CD4-positive, alpha-beta memory T cell (primary cell): Measurements from ENCODE around the gene IL17D. TPM values are rescaled to one million over a fixed set of nuclear protein-coding genes. Genes with fewer than 3 reads are reported as not detected.
"Not testable (repeated sequence)": the region's sequence is repeated elsewhere in the genome, so short reads cannot be mapped to it uniquely, and the experiment has no call there.

Experiments used
- CTCF ChIA-PET: fragments of 350-600 bp; sonication (Branson Sonifier 250); formaldehyde crosslinking; loops from one replicate; lab custom pipeline; 2021; ENCODE audit warnings: inconsistent platforms; ENCODE audit not compliant: partially characterized antibody; lab: Charles Lee
- POLR2A ChIA-PET: fragments of 350-600 bp; sonication (Branson Sonifier 250); formaldehyde crosslinking; loops from one replicate; lab custom pipeline; 2021; ENCODE audit not compliant: partially characterized antibody; lab: Charles Lee
- DNase-seq, 5 donors: peaks; one replicate each; pipeline versions ENCODE4 v3.0.0 to v3.0.0-alpha.2; 2020 to 2022; ENCODE audit warnings: mixed read lengths in 1 of 5
- H3K27ac ChIP-seq: one replicate; pipeline ENCODE4 v1.7.0; 2013; ENCODE audit warnings: low read depth, low read length
- H3K27me3 ChIP-seq: 2 replicates; pipeline ENCODE4 v1.7.0; 2013; ENCODE audit warnings: mild to moderate bottlenecking, low read length, moderate library complexity; ENCODE audit not compliant: insufficient read depth
- H3K36me3 ChIP-seq: 2 replicates; pipeline ENCODE4 v1.7.0; 2013; ENCODE audit warnings: mild to moderate bottlenecking, low read length, moderate library complexity; ENCODE audit not compliant: insufficient read depth
- H3K4me1 ChIP-seq: 2 replicates; pipeline ENCODE4 v1.7.0; 2013; ENCODE audit warnings: mild to moderate bottlenecking, low read length, moderate library complexity; ENCODE audit not compliant: insufficient read depth
- H3K4me3 ChIP-seq, 2 donors: one replicate each; pipeline ENCODE4 v1.7.0; 2013; ENCODE audit warnings: low read length in 2 of 2, mild to moderate bottlenecking in 1 of 2
- H3K9me3 ChIP-seq, 2 donors: one replicate each; pipeline ENCODE4 v1.7.0; 2013; ENCODE audit warnings: low read length in 2 of 2, control low read depth in 1 of 2; ENCODE audit not compliant: control insufficient read depth in 1 of 2
- H3K27ac Mint-ChIP-seq, 7 donors: one replicate each; pipeline ENCODE4 v1.8.0; 2020 to 2021; ENCODE audit warnings: mixed read lengths in 7 of 7, mild to moderate bottlenecking in 6 of 7, inconsistent platforms in 3 of 7, moderate library complexity in 3 of 7
- H3K27me3 Mint-ChIP-seq, 2 donors: one replicate each; pipeline ENCODE4 v1.8.0; 2020 to 2021; ENCODE audit warnings: mixed read lengths in 2 of 2
- H3K36me3 Mint-ChIP-seq, 2 donors: one replicate each; pipeline ENCODE4 v1.8.0; 2020 to 2021; ENCODE audit warnings: mixed read lengths in 2 of 2, inconsistent platforms in 1 of 2, mild to moderate bottlenecking in 1 of 2
- H3K4me1 Mint-ChIP-seq, 4 donors: one replicate each; pipeline ENCODE4 v1.8.0; 2020 to 2021; ENCODE audit warnings: mixed read lengths in 4 of 4, mild to moderate bottlenecking in 1 of 4
- H3K4me3 Mint-ChIP-seq, 8 donors: one replicate each; pipeline ENCODE4 v1.8.0; 2020 to 2021; ENCODE audit warnings: mixed read lengths in 8 of 8, mild to moderate bottlenecking in 7 of 8, moderate library complexity in 6 of 8, inconsistent platforms in 3 of 8
- H3K9me3 Mint-ChIP-seq, 8 donors: one replicate each; pipeline ENCODE4 v1.8.0; 2020 to 2021; ENCODE audit warnings: mixed read lengths in 8 of 8, mild to moderate bottlenecking in 5 of 8, inconsistent platforms in 3 of 8, moderate library complexity in 1 of 8
- intact Hi-C: fragments of 100-400 bp; cut with micrococcal nuclease; formaldehyde crosslinking; loops from one replicate; pipeline ENCODE4 v1.15.1; 2023
- polyA plus RNA-seq, 2 donors: library from polyadenylated mRNA; unstranded; fragments of 300-500 nt; fragmentation: Illumina TruSeq; gene quantifications; one replicate each; pipeline ENCODE4 v1.2.3, GENCODE V29; 2021
- total RNA-seq, 2 experiments: library from RNA; stranded (reverse); gene quantifications; one replicate each; pipeline ENCODE4 v1.2.3, GENCODE V29; 2021

Gene IL17D
- total and polyA plus RNA-seq, 4 experiments from 2014 or later = not detected

DNA sequence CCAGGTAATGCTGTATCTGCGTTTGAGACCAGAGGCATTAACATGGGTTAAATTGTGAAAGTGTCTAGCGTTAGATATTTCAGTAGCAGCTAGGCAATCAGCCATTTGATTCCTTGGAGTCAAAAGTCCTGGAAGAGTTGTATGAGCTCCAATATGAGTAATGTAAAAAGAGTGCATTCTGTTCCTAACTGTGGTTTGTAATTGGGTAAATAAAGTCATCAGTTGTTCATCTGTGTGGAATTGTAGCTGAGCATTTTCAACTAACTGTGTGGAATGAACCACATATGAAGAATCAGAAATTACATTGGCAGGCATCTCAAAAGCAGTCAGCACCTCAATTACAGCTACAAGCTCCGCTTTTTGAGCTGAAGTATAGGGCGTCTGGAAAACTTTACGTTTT, 22.0 kb upstream of the IL17D start:
- H3K4me3 Mint-ChIP-seq, H3K9me3 ChIP-seq, H3K36me3 ChIP-seq, H3K4me1 Mint-ChIP-seq, H3K27ac ChIP-seq, H3K27me3 Mint-ChIP-seq, H3K4me3 ChIP-seq, H3K27ac Mint-ChIP-seq, DNase-seq, intact Hi-C loops, H3K9me3 Mint-ChIP-seq, POLR2A ChIA-PET, H3K4me1 ChIP-seq, H3K27me3 ChIP-seq: not testable (repeated sequence)
- CTCF ChIA-PET = interaction anchor here (0.6 kb wide), 1 partner anchor 201 kb away, joined by 4 read pairs; no protein-coding TSS in a partner anchor
- peaks cover 5 to 17% of the 10 kb centered on the region in 2 donors for H3K36me3 Mint-ChIP-seq

DNA sequence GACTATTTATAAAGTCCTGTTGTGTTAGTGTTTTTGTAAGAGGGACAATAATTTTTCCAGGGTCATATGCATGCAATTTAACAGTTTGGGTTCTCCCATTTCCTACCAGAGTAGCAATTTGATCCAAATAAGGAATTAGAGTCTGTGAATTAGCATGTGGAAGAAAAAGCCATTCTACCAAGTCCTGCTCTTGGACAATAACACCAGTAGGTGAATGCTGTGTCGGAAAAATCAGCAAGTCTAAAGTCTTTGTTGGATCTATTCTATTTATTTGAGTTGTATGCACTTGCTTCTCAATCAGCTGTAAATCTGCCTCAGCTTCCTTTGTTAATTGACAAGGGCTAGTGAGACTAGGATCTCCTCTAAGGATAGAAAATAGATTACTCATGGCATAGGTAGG, 21.4 kb upstream of the IL17D start:
- CTCF ChIA-PET = interaction anchor here (0.6 kb wide), 1 partner anchor 200 kb away, joined by 4 read pairs; no protein-coding TSS in a partner anchor
- H3K27ac ChIP-seq = no peak overlapping the region
- no peaks in the 10 kb centered on the region for H3K9me3 Mint-ChIP-seq
- intact Hi-C loops = no loop called here
- DNase-seq = no peak
- H3K4me3 ChIP-seq = no peak overlapping the region
- peaks cover 5 to 14% of the 10 kb centered on the region in 2 donors for H3K36me3 Mint-ChIP-seq
- no peak overlapping the region for H3K27ac Mint-ChIP-seq
- no peaks in the 10 kb centered on the region for H3K4me1 Mint-ChIP-seq
- no peaks in the 10 kb centered on the region for H3K27me3 ChIP-seq
- no peak overlapping the region for H3K4me3 Mint-ChIP-seq
- no peaks in the 10 kb centered on the region for H3K27me3 Mint-ChIP-seq
- POLR2A ChIA-PET = no interaction called here
- H3K4me1 ChIP-seq = no peaks in the 10 kb centered on the region
- no peaks in the 10 kb centered on the region for H3K36me3 ChIP-seq
- no peaks in the 10 kb centered on the region for H3K9me3 ChIP-seq

- H3K9me3 ChIP-seq = no peaks in the 10 kb centered on the region
- ChIA-PET POLR2A (no interaction called here), CTCF (no interaction called here)
- no peaks in the 10 kb centered on the region for H3K36me3 ChIP-seq
- intact Hi-C loops = no loop called here
- DNase-seq = no peak
- no peak overlapping the region for H3K4me3 ChIP-seq
- Mint-ChIP-seq H3K9me3 (no peaks in the 10 kb centered on the region), H3K4me1 (no peaks in the 10 kb centered on the region), H3K27me3 (no peaks in the 10 kb centered on the region), H3K4me3 (no peak overlapping the region), H3K36me3 (peaks cover 8 to 18% of the 10 kb centered on the region in 2 donors), H3K27ac (no peak overlapping the region)
- H3K27ac ChIP-seq = no peak overlapping the region
- H3K4me1 ChIP-seq = no peaks in the 10 kb centered on the region
- no peaks in the 10 kb centered on the region for H3K27me3 ChIP-seq
These were observed 19.5 kb upstream of the IL17D start for GRCh38 chr13:20684041-20684440.

DNA sequence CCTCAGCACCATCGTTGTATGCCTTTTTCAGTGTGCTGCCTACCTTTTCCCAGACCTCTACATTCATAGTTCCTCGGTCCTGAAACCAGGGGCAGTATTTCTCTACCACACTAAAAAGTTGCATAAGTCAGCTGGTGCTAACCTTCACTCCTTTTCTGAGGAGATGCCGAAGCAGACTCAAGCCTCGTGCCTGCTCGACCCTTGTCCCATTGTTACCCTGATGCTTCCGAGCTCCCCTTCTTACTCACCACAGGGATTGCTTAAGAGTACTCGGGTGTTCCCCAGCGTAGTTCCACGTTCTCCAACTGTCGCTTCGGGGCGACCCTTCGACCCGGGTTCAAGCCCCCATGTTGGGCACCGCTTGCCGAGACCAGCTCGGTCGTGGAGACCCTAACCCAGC, 19.0 kb upstream of the IL17D start:
- ChIA-PET CTCF (no interaction called here), POLR2A (no interaction called here)
- H3K27ac ChIP-seq = no peak overlapping the region
- H3K27me3 Mint-ChIP-seq = no peaks in the 10 kb centered on the region
- H3K9me3 Mint-ChIP-seq = no peaks in the 10 kb centered on the region
- H3K4me3 ChIP-seq = no peak overlapping the region
- H3K36me3 Mint-ChIP-seq = peaks cover 8 to 22% of the 10 kb centered on the region in 2 donors
- no peak overlapping the region for H3K4me3 Mint-ChIP-seq
- no peaks in the 10 kb centered on the region for H3K27me3 ChIP-seq
- no peaks in the 10 kb centered on the region for H3K36me3 ChIP-seq
- no peaks in the 10 kb centered on the region for H3K4me1 Mint-ChIP-seq
- H3K27ac Mint-ChIP-seq = no peak overlapping the region
- H3K9me3 ChIP-seq = no peaks in the 10 kb centered on the region
- intact Hi-C loops = no loop called here
- H3K4me1 ChIP-seq = no peaks in the 10 kb centered on the region
- no peak for DNase-seq

DNA sequence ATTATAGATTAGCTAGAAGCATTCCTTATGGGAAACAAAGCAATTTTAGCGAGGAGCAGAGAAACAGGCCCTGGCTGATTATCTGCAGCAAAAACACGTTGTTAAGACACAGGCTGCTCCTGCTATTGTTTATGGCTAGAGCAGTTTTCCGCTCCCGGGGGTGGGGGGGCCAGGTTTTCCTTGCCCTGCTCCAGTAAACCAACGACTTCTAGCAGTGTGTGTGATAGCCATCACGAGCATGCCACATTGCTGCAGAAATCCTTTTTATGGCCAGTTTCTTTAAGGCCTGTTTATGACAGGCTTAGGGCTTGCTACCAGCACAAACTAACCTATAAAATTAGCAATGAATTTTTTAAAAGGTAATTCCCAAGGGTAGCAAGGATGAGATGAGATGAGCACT, 18.4 kb upstream of the IL17D start:
- Histone ChIP-seq H3K36me3 (no peaks in the 10 kb centered on the region), H3K9me3 (no peaks in the 10 kb centered on the region), H3K4me1 (no peaks in the 10 kb centered on the region), H3K27me3 (no peaks in the 10 kb centered on the region), H3K27ac (no peak overlapping the region), H3K4me3 (no peak overlapping the region)
- no peaks in the 10 kb centered on the region for H3K9me3 Mint-ChIP-seq
- POLR2A ChIA-PET = no interaction called here
- intact Hi-C loops = no loop called here
- no peaks in the 10 kb centered on the region for H3K27me3 Mint-ChIP-seq
- no peak overlapping the region for H3K4me3 Mint-ChIP-seq
- CTCF ChIA-PET = no interaction called here
- no peak for DNase-seq
- no peaks in the 10 kb centered on the region for H3K4me1 Mint-ChIP-seq
- H3K36me3 Mint-ChIP-seq = peaks cover 8 to 28% of the 10 kb centered on the region in 2 donors
- H3K27ac Mint-ChIP-seq = no peak overlapping the region

GRCh38 chr13:20686167-20686566, 17.3 kb upstream of the IL17D start:
- peaks cover 8 to 25% of the 10 kb centered on the region in 2 donors for H3K36me3 Mint-ChIP-seq

GRCh38 chr13:20686863-20687579, 16.5 kb upstream of the IL17D start:
- H3K4me1 ChIP-seq = no peaks in the 10 kb centered on the region
- POLR2A ChIA-PET = no interaction called here
- Mint-ChIP-seq H3K36me3 (peaks cover 8 to 25% of the 10 kb centered on the region in 2 donors), H3K4me3 (no peak overlapping the region), H3K27ac (no peak overlapping the region), H3K27me3 (no peaks in the 10 kb centered on the region), H3K9me3 (no peaks in the 10 kb centered on the region), H3K4me1 (no peaks in the 10 kb centered on the region)
- no peaks in the 10 kb centered on the region for H3K9me3 ChIP-seq
- intact Hi-C loops = no loop called here
- H3K36me3 ChIP-seq = no peaks in the 10 kb centered on the region
- H3K27ac ChIP-seq = no peak overlapping the region
- CTCF ChIA-PET = no interaction called here
- no peak for DNase-seq
- H3K27me3 ChIP-seq = no peaks in the 10 kb centered on the region
- no peak overlapping the region for H3K4me3 ChIP-seq

More at GRCh38 chr13:20686167-20686566, 17.3 kb upstream of the IL17D start:
- ChIA-PET POLR2A (no interaction called here), CTCF (no interaction called here)
- Mint-ChIP-seq H3K27ac (no peak overlapping the region), H3K9me3 (no peaks in the 10 kb centered on the region), H3K4me3 (no peak overlapping the region), H3K4me1 (no peaks in the 10 kb centered on the region), H3K27me3 (no peaks in the 10 kb centered on the region)
- Histone ChIP-seq H3K36me3 (no peaks in the 10 kb centered on the region), H3K27me3 (no peaks in the 10 kb centered on the region), H3K9me3 (no peaks in the 10 kb centered on the region), H3K27ac (no peak overlapping the region), H3K4me1 (no peaks in the 10 kb centered on the region), H3K4me3 (no peak overlapping the region)
- DNase-seq = no peak
- intact Hi-C loops = no loop called here
